Right lobe of liver (tissue), 6 donors: ENCODE measurements around the gene DNAJB8. TPM values are rescaled to one million over a fixed set of nuclear protein-coding genes. Genes with fewer than 3 reads are reported as not detected.

Source experiments
- ATAC-seq, 4 donors: fragments of 200-7000 bp; cut with Tn5 transposase; one replicate each; pipeline ENCODE4 v1.9.1; 2020; ENCODE audit warnings: mild to moderate bottlenecking in 4 of 4, moderate library complexity in 4 of 4
- DNase-seq, 3 donors: peaks; one replicate each; pipeline ENCODE4 v3.0.0-alpha.2; 2020
- H3K27ac ChIP-seq, 3 donors: fragments of 200-600 bp; one replicate each; pipeline ENCODE4 v1.8.0; 2022
- H3K27me3 ChIP-seq, 2 donors: fragments of 200-600 bp; one replicate each; pipeline ENCODE4 v1.8.0; 2022
- H3K36me3 ChIP-seq, 4 donors: fragments of 200-600 bp; sonication (generic) in 1 of 4; one replicate each; pipeline versions ENCODE4 v1.5.1 to v1.8.0; 2017 to 2022; ENCODE audit warnings: control low read depth in 1 of 4
- H3K4me1 ChIP-seq, 4 donors: fragments of 200-600 bp; sonication (generic) in 1 of 4; one replicate each; pipeline versions ENCODE4 v1.5.1 to v1.8.0; 2017 to 2022; ENCODE audit warnings: control low read depth in 1 of 4
- H3K4me3 ChIP-seq, 3 donors: fragments of 200-600 bp; one replicate each; pipeline ENCODE4 v1.8.0; 2022
- H3K9me3 ChIP-seq, 4 donors: fragments of 200-600 bp; sonication (generic) in 1 of 4; one replicate each; pipeline versions ENCODE4 v1.5.1 to v1.8.0; 2017 to 2022; ENCODE audit warnings: control low read depth in 1 of 4
- POLR2A ChIP-seq: fragments of 450-650 bp; IDR thresholded peaks from one replicate; pipeline ENCODE4 v1.6.1; 2017; ENCODE audit warnings: antibody characterized with exemption, mild to moderate bottlenecking
- WGBS: methylation state at CpG from one replicate; pipeline ENCODE4 v1.1.6; 2018; ENCODE audit warnings: low coverage, low lambda C conversion rate; ENCODE audit not compliant: insufficient coverage; ENCODE audit errors: missing lambda C conversion rate; 5-methylcytosine and 5-hydroxymethylcytosine counted together
- intact Hi-C, 2 donors: fragments of 100-400 bp; cut with DNase I; formaldehyde crosslinking; loops; one replicate each; pipeline versions ENCODE4 v1.11.2 to v1.14.1; 2022
- total RNA-seq, 6 experiments: library from RNA; depleted of rRNA in 2 of 6; stranded (reverse); fragments of >200 nt in 2 of 6; fragmentation: NEBNext Ultra II Directional in 3 of 6; extraction: Animal tissue kit (Norgen Biotek cat#: 25700) in 3 of 6; gene quantifications; one replicate each; pipeline versions ENCODE4 v1.1.0 to v1.2.4, GENCODE V29; 2016 to 2023
- TF ChIP-seq, protein P1 (sequence below), 4 donors: fragments of 200-600 bp in 3 of 4; fragments of 450-650 bp in 1 of 4; IDR thresholded peaks; one replicate each; pipeline versions ENCODE4 v1.5.1 to v1.8.0; 2016 to 2022; ENCODE audit warnings: antibody characterized with exemption in 4 of 4, mild to moderate bottlenecking in 2 of 4
- donor health status: DM: no; HTN: yes; CAD: no.
- donor health status: DM: no; HTN: no; CAD: no.
- donor health status: DM: no; HTN: no; CAD: no.
- donor health status: DM: no; HTN: yes; CAD: no.
- donor health status: DM: no; HTN: yes; CAD: no.

Gene DNAJB8
- total RNA-seq, 6 experiments from 2014 or later = not detected

DNA sequence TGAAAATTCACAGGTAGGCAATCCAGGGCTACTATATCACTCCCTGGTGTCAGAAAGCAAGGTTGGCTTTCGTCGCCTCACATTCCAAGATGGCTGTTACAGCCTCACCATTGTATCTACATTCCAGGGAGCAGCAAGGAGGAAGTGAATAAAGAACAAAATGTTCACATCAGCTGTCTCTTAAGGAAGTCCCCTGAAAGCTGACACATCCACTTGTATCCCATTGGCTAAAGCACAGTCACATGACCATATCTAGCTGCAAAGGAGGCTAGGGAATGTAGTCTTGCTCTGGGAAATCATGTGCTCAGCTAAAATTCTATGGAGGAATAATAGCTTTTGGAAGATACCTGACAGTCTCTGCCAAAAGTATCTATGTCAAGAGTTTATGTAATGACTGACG lies 39.1 kb upstream of the DNAJB8 start:
- Histone ChIP-seq H3K4me1 (no peaks in the 10 kb centered on the region), H3K27ac (no peak overlapping the region), H3K27me3 (no peaks in the 10 kb centered on the region), H3K9me3 (no peaks in the 10 kb centered on the region), H3K4me3 (no peak overlapping the region), H3K36me3 (no peaks in the 10 kb centered on the region)
- DNase-seq (no peak), ATAC-seq (no peak)
- intact Hi-C loops = no loop called here
- 91% methylated on average over 3 of the region's 3 CpGs for WGBS
- TF ChIP-seq, protein P1, sequence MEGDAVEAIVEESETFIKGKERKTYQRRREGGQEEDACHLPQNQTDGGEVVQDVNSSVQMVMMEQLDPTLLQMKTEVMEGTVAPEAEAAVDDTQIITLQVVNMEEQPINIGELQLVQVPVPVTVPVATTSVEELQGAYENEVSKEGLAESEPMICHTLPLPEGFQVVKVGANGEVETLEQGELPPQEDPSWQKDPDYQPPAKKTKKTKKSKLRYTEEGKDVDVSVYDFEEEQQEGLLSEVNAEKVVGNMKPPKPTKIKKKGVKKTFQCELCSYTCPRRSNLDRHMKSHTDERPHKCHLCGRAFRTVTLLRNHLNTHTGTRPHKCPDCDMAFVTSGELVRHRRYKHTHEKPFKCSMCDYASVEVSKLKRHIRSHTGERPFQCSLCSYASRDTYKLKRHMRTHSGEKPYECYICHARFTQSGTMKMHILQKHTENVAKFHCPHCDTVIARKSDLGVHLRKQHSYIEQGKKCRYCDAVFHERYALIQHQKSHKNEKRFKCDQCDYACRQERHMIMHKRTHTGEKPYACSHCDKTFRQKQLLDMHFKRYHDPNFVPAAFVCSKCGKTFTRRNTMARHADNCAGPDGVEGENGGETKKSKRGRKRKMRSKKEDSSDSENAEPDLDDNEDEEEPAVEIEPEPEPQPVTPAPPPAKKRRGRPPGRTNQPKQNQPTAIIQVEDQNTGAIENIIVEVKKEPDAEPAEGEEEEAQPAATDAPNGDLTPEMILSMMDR (IDR thresholded peaks at IDR 0.05) = no peak
- no peak for TF ChIP-seq POLR2A

DNA sequence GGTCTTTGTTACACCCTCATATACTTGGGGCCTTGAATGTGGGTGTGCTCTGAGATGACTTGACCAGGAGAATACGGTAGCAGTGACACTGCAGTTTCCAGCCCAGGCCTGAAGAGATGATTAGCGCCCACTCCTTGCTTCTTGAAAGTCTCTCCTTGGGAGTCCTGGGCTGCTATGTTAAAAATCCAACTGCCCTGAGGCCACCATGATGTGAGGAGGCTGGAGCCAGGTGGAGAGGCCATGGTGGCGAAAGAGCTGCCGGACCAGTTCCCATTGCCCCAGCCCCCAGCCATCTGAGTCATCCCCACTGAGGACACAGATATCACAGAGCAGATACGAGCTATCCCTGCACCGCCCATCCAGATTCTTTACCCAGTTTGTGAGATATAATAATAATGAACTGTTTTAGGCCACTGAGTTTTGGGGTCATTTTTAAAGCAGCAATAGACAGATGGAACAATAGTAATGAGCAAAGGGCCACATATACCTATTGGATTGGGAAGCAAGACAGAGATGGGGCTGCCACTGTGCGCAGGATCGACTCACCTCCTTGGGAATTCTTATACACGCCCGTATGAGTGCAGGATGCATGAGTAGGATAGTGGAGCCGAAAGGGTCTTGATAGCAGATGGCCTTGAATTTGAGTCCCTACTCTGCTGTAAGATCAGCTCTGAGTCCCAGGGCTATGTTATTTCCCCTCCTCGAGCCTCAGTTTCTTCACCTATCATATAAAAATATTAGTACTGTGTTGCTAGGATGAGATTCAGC lies 38.5 kb upstream of the DNAJB8 start:
- no peak for ATAC-seq
- Histone ChIP-seq H3K27me3 (no peaks in the 10 kb centered on the region), H3K9me3 (no peaks in the 10 kb centered on the region), H3K27ac (no peak overlapping the region), H3K36me3 (no peaks in the 10 kb centered on the region), H3K4me1 (no peaks in the 10 kb centered on the region), H3K4me3 (no peak overlapping the region)
- WGBS = 90% methylated on average over 11 of the region's 12 CpGs
- intact Hi-C loops = no loop called here
- peak in 1 of 3 donors; percentile 28 for DNase-seq
- TF ChIP-seq, protein P1 (IDR thresholded peaks at IDR 0.05) = no peak
- TF ChIP-seq POLR2A = no peak

DNA sequence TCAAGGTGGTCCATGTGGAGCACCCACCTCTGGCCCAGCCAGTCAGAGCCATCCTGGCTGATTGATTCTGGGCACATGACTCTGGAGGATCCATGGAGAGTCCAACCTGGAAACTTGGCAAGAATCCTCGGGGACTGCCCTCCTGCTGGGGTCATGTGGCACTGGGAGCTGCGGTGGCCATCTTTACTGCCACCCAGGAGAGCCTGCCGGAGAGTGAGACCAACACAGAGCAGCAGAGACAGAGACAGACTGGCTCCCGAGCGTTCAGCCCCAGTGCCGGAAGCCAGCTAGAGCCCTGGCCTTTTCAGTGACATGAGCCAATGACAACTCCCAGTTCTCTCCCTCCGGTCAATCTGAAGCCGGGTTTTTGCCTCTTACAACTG lies 37.8 kb upstream of the DNAJB8 start:
- Histone ChIP-seq H3K27me3 (no peaks in the 10 kb centered on the region), H3K36me3 (no peaks in the 10 kb centered on the region), H3K4me1 (no peaks in the 10 kb centered on the region), H3K4me3 (no peak overlapping the region), H3K27ac (no peak overlapping the region), H3K9me3 (no peaks in the 10 kb centered on the region)
- no peak for TF ChIP-seq POLR2A
- TF ChIP-seq, protein P1 (IDR thresholded peaks at IDR 0.05) = no peak
- DNase-seq (peak in 1 of 3 donors; percentile 23), ATAC-seq (no peak)
- intact Hi-C loops = no loop called here
- no CpG with 5 or more reads among the region's 8 CpGs for WGBS

DNA sequence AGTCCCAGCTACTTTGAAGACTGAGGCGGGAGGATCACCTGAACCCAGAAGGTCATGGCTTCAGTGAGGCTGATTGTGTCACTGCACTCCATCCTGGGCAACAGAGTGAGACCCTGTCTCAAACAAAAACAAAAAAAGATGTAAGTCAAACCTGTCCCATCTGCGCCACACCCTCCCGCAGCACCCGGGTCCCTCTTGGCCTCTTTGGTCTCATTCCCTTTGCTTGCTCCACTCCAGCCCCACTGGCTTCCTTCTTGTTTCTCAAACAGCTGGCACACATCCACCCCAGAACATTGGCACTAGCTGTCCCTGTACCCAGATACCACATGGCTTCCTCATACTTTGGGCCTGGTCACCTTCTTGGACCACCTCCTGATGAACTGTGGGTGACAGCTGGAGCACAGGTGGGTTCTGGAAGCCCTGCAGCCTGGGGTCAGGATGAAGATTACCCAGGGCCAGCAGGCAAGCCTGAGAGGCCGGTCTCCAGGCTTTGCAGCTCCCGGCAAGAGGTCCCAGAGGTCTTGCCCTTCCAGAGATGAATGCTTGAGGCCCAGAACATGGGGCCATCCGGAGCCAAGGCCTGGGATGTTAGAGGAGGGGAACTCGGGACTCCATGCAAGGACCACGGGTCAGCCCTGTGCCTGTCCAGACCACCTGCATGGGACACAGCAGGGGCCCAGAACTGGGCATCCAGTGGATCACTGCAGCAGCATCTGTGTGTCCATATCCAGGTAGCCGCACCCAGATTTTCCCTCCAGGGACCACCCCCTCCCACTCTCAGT lies 37.3 kb upstream of the DNAJB8 start:
- no peak for ATAC-seq
- H3K36me3 ChIP-seq = no peaks in the 10 kb centered on the region
- no peaks in the 10 kb centered on the region for H3K27me3 ChIP-seq
- WGBS = 91% methylated on average over 3 of the region's 10 CpGs
- TF ChIP-seq, protein P1 (IDR thresholded peaks at IDR 0.05) = no peak
- no peak for TF ChIP-seq POLR2A
- H3K4me3 ChIP-seq = no peak overlapping the region
- H3K9me3 ChIP-seq = no peaks in the 10 kb centered on the region
- no peak overlapping the region for H3K27ac ChIP-seq
- intact Hi-C loops = no loop called here
- peak in 1 of 3 donors; percentile 42 for DNase-seq
- H3K4me1 ChIP-seq = no peaks in the 10 kb centered on the region
